ENCODE data around the gene ADAMTS2.

Gene ADAMTS2

GRCh38 chr5:179149278-179149677, 196.0 kb downstream of the ADAMTS2 start:
- no peak for DNase-seq (ENCODE audit: low read depth)
- no peak overlapping the region for H3K4me3 ChIP-seq (ENCODE audit: low read depth, low read length)
- TF ChIP-seq, protein P1, sequence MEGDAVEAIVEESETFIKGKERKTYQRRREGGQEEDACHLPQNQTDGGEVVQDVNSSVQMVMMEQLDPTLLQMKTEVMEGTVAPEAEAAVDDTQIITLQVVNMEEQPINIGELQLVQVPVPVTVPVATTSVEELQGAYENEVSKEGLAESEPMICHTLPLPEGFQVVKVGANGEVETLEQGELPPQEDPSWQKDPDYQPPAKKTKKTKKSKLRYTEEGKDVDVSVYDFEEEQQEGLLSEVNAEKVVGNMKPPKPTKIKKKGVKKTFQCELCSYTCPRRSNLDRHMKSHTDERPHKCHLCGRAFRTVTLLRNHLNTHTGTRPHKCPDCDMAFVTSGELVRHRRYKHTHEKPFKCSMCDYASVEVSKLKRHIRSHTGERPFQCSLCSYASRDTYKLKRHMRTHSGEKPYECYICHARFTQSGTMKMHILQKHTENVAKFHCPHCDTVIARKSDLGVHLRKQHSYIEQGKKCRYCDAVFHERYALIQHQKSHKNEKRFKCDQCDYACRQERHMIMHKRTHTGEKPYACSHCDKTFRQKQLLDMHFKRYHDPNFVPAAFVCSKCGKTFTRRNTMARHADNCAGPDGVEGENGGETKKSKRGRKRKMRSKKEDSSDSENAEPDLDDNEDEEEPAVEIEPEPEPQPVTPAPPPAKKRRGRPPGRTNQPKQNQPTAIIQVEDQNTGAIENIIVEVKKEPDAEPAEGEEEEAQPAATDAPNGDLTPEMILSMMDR (IDR thresholded peaks at IDR 0.05; ENCODE audit: insufficient read depth, low read depth, low read length, missing control alignments): no peak

- DNase-seq (ENCODE audit: low read depth): no peak
- TF ChIP-seq, protein P1 (IDR thresholded peaks at IDR 0.05; ENCODE audit: insufficient read depth, low read depth, low read length, missing control alignments): no peak
- no peak overlapping the region for H3K4me3 ChIP-seq (ENCODE audit: low read depth, low read length)
Measured at GRCh38 chr5:179148703-179149170, 196.5 kb downstream of the ADAMTS2 start.

DNA sequence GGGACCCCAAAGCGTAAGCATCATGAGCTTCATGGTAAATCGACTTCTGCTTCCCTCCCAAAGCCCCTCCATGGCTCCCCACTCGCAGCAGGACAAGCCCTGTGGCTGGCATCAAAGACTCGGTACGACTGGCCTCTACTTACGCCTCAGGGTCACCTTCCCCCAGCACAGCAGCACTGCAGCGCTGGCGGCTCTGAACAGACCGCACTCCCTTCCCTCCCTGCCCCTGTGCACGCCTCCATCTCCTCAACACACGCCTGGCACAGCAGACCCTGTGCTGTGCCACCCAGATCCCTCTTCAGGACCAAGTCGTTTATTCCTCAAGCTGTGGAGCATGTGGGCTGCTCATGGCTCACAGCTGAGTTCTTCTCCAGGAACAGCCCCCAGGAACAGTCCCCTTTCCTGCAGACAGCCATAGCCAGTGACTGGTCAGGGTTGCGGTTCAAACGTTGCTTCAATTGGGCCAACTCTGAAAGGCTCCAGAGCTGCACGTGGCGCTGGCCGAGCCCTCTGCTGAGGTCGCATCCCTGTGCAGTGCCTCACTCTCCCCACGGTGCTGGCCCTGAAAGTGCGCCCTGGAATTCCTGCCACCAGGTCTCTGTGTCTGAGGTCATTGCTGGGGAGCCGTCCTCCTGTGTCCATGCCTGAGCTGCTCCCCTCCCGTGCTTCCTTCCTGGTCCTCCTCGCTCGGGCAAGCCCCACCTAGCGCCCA, 197.1 kb downstream of the ADAMTS2 start:
- no peak overlapping the region for H3K4me3 ChIP-seq (ENCODE audit: low read depth, low read length)
- no peak for DNase-seq (ENCODE audit: low read depth)
- TF ChIP-seq, protein P1 (IDR thresholded peaks at IDR 0.05; ENCODE audit: insufficient read depth, low read depth, low read length, missing control alignments): no peak

DNA sequence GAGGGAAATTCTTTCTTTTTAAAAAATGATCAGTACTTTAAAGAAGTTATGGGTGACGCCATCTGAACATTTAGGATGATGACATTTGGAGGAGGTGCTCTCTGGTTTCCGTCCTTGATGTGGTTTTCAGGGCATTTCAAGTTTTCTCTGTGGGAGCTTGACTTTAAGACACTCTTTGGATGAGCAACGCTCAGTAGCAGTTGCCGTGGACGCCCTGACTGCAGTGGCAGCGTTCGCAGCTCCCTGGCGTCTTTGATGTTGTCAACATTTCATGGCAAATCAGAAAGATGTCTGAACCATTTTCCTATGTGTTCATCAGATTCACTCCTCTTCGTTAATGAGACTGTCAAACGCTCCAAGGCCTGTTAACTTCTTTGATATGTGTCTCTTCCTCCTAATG, 199.0 kb downstream of the ADAMTS2 start:
- TF ChIP-seq, protein P1 (IDR thresholded peaks at IDR 0.05; ENCODE audit: insufficient read depth, low read depth, low read length, missing control alignments): no peak
- no peak for DNase-seq (ENCODE audit: low read depth)
- H3K4me3 ChIP-seq (ENCODE audit: low read depth, low read length): no peak overlapping the region

DNA sequence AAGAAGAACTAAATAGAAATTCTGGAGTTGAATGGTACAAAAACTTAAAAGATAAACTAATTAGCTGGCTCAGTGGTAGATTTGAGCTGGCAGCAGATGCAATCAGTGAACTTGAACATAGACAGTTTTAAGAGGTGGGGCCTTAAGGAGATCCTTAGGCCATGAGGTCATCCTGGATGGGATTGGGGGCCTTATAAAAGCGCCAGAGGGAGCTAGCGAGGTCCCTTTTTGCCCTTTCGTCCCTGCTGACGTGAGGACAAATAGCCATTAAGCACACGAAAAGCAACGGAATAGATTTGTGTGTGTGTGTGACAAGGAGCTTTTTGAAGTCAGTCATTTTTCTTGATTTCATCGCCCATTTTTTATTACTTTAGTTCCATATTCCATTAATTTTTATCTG, 201.8 kb downstream of the ADAMTS2 start:
- TF ChIP-seq, protein P1 (IDR thresholded peaks at IDR 0.05; ENCODE audit: insufficient read depth, low read depth, low read length, missing control alignments): no peak
- no peak overlapping the region for H3K4me3 ChIP-seq (ENCODE audit: low read depth, low read length)
- no peak for DNase-seq (ENCODE audit: low read depth)

- H3K4me3 ChIP-seq (ENCODE audit: low read depth, low read length): no peak overlapping the region
- TF ChIP-seq, protein P1 (IDR thresholded peaks at IDR 0.05; ENCODE audit: insufficient read depth, low read depth, low read length, missing control alignments): no peak
- no peak for DNase-seq (ENCODE audit: low read depth)
Measured at GRCh38 chr5:179142434-179143198, 202.6 kb downstream of the ADAMTS2 start.
